Loucy (cell line): ENCODE results near the gene HYLS1.
"Not testable (repeated sequence)": the region's sequence is repeated elsewhere in the genome, so short reads cannot be mapped to it uniquely, and the experiment has no call there.

Experiments used
- EZH2phosphoT487 ChIP-seq: fragments of 200-600 bp; IDR thresholded peaks from 2 replicates; pipeline ENCODE4 v1.6.1; 2018; ENCODE audit warnings: antibody characterized with exemption, mild to moderate bottlenecking, moderate library complexity, borderline replicate concordance
- TF ChIP-seq, protein P1 (sequence below): fragments of 200-600 bp; sonication (generic); conservative IDR thresholded peaks from 2 replicates; pipeline ENCODE4 v1.5.1; 2014; ENCODE audit warnings: mild to moderate bottlenecking, antibody characterized with exemption, low read length

DNA sequence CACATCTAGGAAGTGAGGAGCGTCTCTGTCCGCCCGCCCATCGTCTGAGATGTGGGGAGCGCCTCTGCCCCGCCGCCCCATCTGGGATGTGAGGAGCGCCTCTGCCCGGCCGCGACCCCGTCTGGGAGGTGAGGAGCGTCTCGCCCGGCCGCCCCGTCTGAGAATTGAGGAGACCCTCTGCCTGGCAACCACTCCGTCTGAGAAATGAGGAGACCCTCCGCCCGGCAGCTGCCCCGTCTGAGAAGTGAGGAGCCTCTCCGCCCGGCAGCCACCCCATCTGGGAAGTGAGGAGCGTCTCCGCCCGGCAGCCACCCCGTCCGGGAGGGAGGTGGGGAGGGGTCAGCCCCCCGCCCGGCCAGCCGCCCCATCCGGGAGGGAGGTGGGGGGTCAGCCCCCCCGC is 24.7 kb upstream of the HYLS1 start:
- TF ChIP-seq, protein P1, sequence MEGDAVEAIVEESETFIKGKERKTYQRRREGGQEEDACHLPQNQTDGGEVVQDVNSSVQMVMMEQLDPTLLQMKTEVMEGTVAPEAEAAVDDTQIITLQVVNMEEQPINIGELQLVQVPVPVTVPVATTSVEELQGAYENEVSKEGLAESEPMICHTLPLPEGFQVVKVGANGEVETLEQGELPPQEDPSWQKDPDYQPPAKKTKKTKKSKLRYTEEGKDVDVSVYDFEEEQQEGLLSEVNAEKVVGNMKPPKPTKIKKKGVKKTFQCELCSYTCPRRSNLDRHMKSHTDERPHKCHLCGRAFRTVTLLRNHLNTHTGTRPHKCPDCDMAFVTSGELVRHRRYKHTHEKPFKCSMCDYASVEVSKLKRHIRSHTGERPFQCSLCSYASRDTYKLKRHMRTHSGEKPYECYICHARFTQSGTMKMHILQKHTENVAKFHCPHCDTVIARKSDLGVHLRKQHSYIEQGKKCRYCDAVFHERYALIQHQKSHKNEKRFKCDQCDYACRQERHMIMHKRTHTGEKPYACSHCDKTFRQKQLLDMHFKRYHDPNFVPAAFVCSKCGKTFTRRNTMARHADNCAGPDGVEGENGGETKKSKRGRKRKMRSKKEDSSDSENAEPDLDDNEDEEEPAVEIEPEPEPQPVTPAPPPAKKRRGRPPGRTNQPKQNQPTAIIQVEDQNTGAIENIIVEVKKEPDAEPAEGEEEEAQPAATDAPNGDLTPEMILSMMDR, result not testable (repeated sequence)
- TF ChIP-seq EZH2phosphoT487, result not testable (repeated sequence)
